Lung (tissue), 12 donors: Measurements from ENCODE around the gene DTYMK. TPM values are rescaled to one million over a fixed set of nuclear protein-coding genes. Genes with fewer than 3 reads are reported as not detected.

Source experiments
- ATAC-seq: fragments of 200-7000 bp; cut with Tn5 transposase; one replicate; pipeline ENCODE4 v1.9.1; 2020; ENCODE audit warnings: moderate number of reproducible peaks; ENCODE audit not compliant: insufficient read depth, low FRiP score
- DNase-seq, 3 donors: peaks; one replicate each; pipeline ENCODE4 v3.0.0-alpha.2; 2013 to 2017
- H3K27ac ChIP-seq, 2 donors: one replicate each; pipeline ENCODE4 v1.5.1; 2013; ENCODE audit warnings: mild to moderate bottlenecking in 2 of 2, moderate library complexity in 2 of 2, control low read depth in 1 of 2, inconsistent platforms in 1 of 2, low read depth in 1 of 2, low read length in 1 of 2
- H3K27me3 ChIP-seq, 3 donors: one replicate each; pipeline ENCODE4 v1.5.1; 2013; ENCODE audit warnings: low read length in 2 of 3; ENCODE audit not compliant: control insufficient read depth in 3 of 3, insufficient read depth in 3 of 3
- H3K36me3 ChIP-seq, 4 donors: one replicate each; pipeline ENCODE4 v1.5.1; 2013; ENCODE audit warnings: low read length in 4 of 4, mild to moderate bottlenecking in 1 of 4, moderate library complexity in 1 of 4; ENCODE audit not compliant: control insufficient read depth in 4 of 4, insufficient read depth in 4 of 4
- H3K4me1 ChIP-seq, 5 donors: one replicate each; pipeline ENCODE4 v1.5.1; 2013; ENCODE audit warnings: low read length in 5 of 5, mild to moderate bottlenecking in 2 of 5, moderate library complexity in 1 of 5; ENCODE audit not compliant: control insufficient read depth in 5 of 5, insufficient read depth in 5 of 5
- H3K4me3 ChIP-seq: one replicate; pipeline ENCODE4 v1.5.1; 2013; ENCODE audit warnings: mild to moderate bottlenecking, control low read depth, moderate library complexity
- H3K9ac ChIP-seq, 2 donors: one replicate each; pipeline ENCODE4 v1.5.1; 2013; ENCODE audit warnings: low read length in 2 of 2, control low read depth in 1 of 2; ENCODE audit not compliant: insufficient read depth in 1 of 2
- H3K9me3 ChIP-seq, 4 donors: one replicate each; pipeline ENCODE4 v1.5.1; 2013; ENCODE audit warnings: low read length in 3 of 4, mild to moderate bottlenecking in 1 of 4, moderate library complexity in 1 of 4; ENCODE audit not compliant: control insufficient read depth in 4 of 4, insufficient read depth in 3 of 4
- WGBS, 2 donors: extraction: QIAGEN DNeasy Blood & Tissue Kit; methylation state at CpG; one replicate each; pipeline ENCODE4 v1.1.7; 2013; 5-methylcytosine and 5-hydroxymethylcytosine counted together
- polyA plus RNA-seq, 2 donors: library from polyadenylated mRNA; stranded (reverse); fragments of 200-250 nt; gene quantifications; one replicate each; pipeline ENCODE4 v1.2.1, GENCODE V29; 2013
- total RNA-seq, 2 donors: library from RNA; depleted of rRNA in 1 of 2; stranded (reverse); fragments of >200 nt in 1 of 2; gene quantifications; one replicate each; pipeline ENCODE4 v1.2.1, GENCODE V29; 2014 to 2021
- TF ChIP-seq, protein P1 (sequence below): IDR thresholded peaks from 2 replicates; pipeline ENCODE4 v1.5.1; 2012; ENCODE audit warnings: mild to moderate bottlenecking; ENCODE audit errors: control extremely low read depth, extremely low read depth
- donor health status: control.
- donor health status: control.
- donor health status: Bipolar disorder and iron deficiency.
- donor health status: healthy.
- donor health status: DM: yes; HTN: yes; CAD: no.

DTYMK gene
- total and polyA plus RNA-seq, 4 donors, result 15.6 to 24.3 (median 19.7) TPM

- H3K4me1 ChIP-seq, result peaks cover 0 to 1% (median 0%) of the 10 kb centered on the region in 5 donors
- no peak overlapping the region for H3K27ac ChIP-seq
- H3K36me3 ChIP-seq, result peaks cover 0 to 19% (median 10%) of the 10 kb centered on the region in 4 donors
- H3K27me3 ChIP-seq, result no peaks in the 10 kb centered on the region
- 96 to 99% methylated on average over 4 of the region's 4 CpGs for WGBS, 2 donors
- H3K9me3 ChIP-seq, result no peaks in the 10 kb centered on the region
- no peak overlapping the region for H3K9ac ChIP-seq
- TF ChIP-seq, protein P1, sequence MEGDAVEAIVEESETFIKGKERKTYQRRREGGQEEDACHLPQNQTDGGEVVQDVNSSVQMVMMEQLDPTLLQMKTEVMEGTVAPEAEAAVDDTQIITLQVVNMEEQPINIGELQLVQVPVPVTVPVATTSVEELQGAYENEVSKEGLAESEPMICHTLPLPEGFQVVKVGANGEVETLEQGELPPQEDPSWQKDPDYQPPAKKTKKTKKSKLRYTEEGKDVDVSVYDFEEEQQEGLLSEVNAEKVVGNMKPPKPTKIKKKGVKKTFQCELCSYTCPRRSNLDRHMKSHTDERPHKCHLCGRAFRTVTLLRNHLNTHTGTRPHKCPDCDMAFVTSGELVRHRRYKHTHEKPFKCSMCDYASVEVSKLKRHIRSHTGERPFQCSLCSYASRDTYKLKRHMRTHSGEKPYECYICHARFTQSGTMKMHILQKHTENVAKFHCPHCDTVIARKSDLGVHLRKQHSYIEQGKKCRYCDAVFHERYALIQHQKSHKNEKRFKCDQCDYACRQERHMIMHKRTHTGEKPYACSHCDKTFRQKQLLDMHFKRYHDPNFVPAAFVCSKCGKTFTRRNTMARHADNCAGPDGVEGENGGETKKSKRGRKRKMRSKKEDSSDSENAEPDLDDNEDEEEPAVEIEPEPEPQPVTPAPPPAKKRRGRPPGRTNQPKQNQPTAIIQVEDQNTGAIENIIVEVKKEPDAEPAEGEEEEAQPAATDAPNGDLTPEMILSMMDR, result no peak
- DNase-seq (no peak), ATAC-seq (no peak)
- H3K4me3 ChIP-seq, result no peak overlapping the region
Observed at GRCh38 chr2:241695651-241696050, 9.0 kb upstream of the DTYMK start.

DNA sequence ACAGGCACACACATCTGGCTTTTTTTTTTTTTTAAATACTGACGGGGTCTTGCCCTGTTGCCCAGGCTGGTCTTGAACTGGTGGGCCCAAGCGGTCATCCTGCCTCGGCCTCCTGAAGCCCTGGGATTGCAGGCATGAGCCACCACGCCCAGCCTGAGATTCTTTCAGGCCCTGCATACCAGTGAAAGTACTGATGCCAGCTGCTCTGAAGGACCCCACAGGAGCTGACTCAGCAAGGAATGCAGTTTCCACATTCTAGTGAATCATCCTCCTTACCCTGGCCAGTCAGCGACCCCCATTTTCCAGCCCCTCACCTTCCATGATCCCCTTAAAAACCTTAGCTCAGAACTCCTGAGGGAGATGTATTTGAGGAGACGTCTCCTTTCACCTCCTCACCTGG lies 5.8 kb upstream of the DTYMK start:
- no peak overlapping the region for H3K4me3 ChIP-seq
- TF ChIP-seq, protein P1, result no peak
- H3K9me3 ChIP-seq, result no peaks in the 10 kb centered on the region
- H3K27ac ChIP-seq, result no peak overlapping the region
- no peaks in the 10 kb centered on the region for H3K27me3 ChIP-seq
- WGBS, 2 donors, result 93% methylated on average over 6 of the region's 6 CpGs
- no peak for ATAC-seq
- H3K9ac ChIP-seq, result no peak overlapping the region
- peaks cover 0 to 26% (median 19%) of the 10 kb centered on the region in 4 donors for H3K36me3 ChIP-seq
- DNase-seq, result no peak
- peaks cover 4 to 9% (median 9%) of the 10 kb centered on the region in 5 donors for H3K4me1 ChIP-seq

GRCh38 chr2:241690202-241690717 lies 3.6 kb upstream of the DTYMK start:
- TF ChIP-seq, protein P1, result no peak
- DNase-seq, result no peak
- 82 to 86% methylated on average over 6 of the region's 6 CpGs for WGBS, 2 donors
- Histone ChIP-seq H3K9me3 (no peaks in the 10 kb centered on the region), H3K27ac (no peak overlapping the region), H3K36me3 (peaks cover 0 to 26% (median 19%) of the 10 kb centered on the region in 4 donors), H3K4me1 (peaks cover 8 to 19% (median 11%) of the 10 kb centered on the region in 5 donors), H3K27me3 (no peaks in the 10 kb centered on the region), H3K9ac (no peak overlapping the region), H3K4me3 (no peak overlapping the region)
- ATAC-seq, result no peak

- H3K4me1 ChIP-seq, result peaks cover 8 to 19% (median 12%) of the 10 kb centered on the region in 5 donors
- DNase-seq, result no peak
- H3K27me3 ChIP-seq, result no peaks in the 10 kb centered on the region
- TF ChIP-seq, protein P1, result no peak
- H3K9ac ChIP-seq, result no peak overlapping the region
- H3K9me3 ChIP-seq, result no peaks in the 10 kb centered on the region
- WGBS, 2 donors, result 89 to 91% methylated on average over 10 of the region's 10 CpGs
- ATAC-seq, result no peak
- H3K4me3 ChIP-seq, result no peak overlapping the region
- peaks cover 0 to 21% (median 17%) of the 10 kb centered on the region in 4 donors for H3K36me3 ChIP-seq
- H3K27ac ChIP-seq, result no peak overlapping the region
Observed at GRCh38 chr2:241689306-241689705, 2.7 kb upstream of the DTYMK start.
